GM19238 (cell line): ENCODE data around the gene TERT.

Experiments
- DNase-seq: peaks from one replicate; pipeline ENCODE4 v3.0.0; 2011; ENCODE audit warnings: low spot score; ENCODE audit not compliant: insufficient read length

Gene TERT

GRCh38 chr5:1318659-1319251 is 23.9 kb upstream of the TERT start:
- no peak for DNase-seq

GRCh38 chr5:1317921-1318565 is 23.2 kb upstream of the TERT start:
- DNase-seq = no peak

GRCh38 chr5:1316588-1317340 is 21.9 kb upstream of the TERT start:
- DNase-seq = no peak

- peak; percentile 76 for DNase-seq
Observed at GRCh38 chr5:1315709-1316587, 21.1 kb upstream of the TERT start.

- DNase-seq = no peak
Observed at GRCh38 chr5:1315018-1315708, 20.3 kb upstream of the TERT start.

- DNase-seq = no peak
Observed at GRCh38 chr5:1314564-1314982, 19.7 kb upstream of the TERT start.

GRCh38 chr5:1312993-1313833 is 18.3 kb upstream of the TERT start:
- peak; percentile 66 for DNase-seq

GRCh38 chr5:1312206-1312605 is 17.3 kb upstream of the TERT start:
- DNase-seq = no peak

- no peak for DNase-seq
Observed at GRCh38 chr5:1311439-1312055, 16.7 kb upstream of the TERT start.

- DNase-seq = no peak
Observed at GRCh38 chr5:1310118-1310517, 15.2 kb upstream of the TERT start.

GRCh38 chr5:1304033-1304432 is 9.2 kb upstream of the TERT start:
- no peak for DNase-seq

GRCh38 chr5:1302258-1302657 is 7.4 kb upstream of the TERT start:
- DNase-seq = no peak

- DNase-seq = no peak
Observed at GRCh38 chr5:1300581-1301083, 5.8 kb upstream of the TERT start.

GRCh38 chr5:1299961-1300360 is 5.1 kb upstream of the TERT start:
- DNase-seq = no peak

- no peak for DNase-seq
Observed at GRCh38 chr5:1299511-1299850, 4.6 kb upstream of the TERT start.

GRCh38 chr5:1298723-1299510 is 4.0 kb upstream of the TERT start:
- DNase-seq = no peak

GRCh38 chr5:1298067-1298551 is 3.2 kb upstream of the TERT start:
- DNase-seq = no peak

GRCh38 chr5:1297243-1297642 is 2.4 kb upstream of the TERT start:
- DNase-seq = no peak

- DNase-seq = no peak
Observed at GRCh38 chr5:1295650-1296037, 776 bp upstream of the TERT start.
